HG02885 (cell line): ENCODE results near the gene COL18A1.

Experiments used
- ATAC-seq: cut with Tn5 transposase; IDR thresholded peaks from one replicate; pipeline ENCODE4 v1.9.1; 2021; ENCODE audit warnings: mild to moderate bottlenecking; ENCODE audit not compliant: unreplicated experiment, poor library complexity

Gene COL18A1

GRCh38 chr21:45393833-45394638 is 10.9 kb upstream of the COL18A1 start:
- no peak for ATAC-seq

GRCh38 chr21:45396620-45396995 is 8.4 kb upstream of the COL18A1 start:
- no peak for ATAC-seq

GRCh38 chr21:45397381-45397780 is 7.6 kb upstream of the COL18A1 start:
- no peak for ATAC-seq

- no peak for ATAC-seq
These were observed 3.9 kb upstream of the COL18A1 start for GRCh38 chr21:45401054-45401518.

GRCh38 chr21:45401916-45402900 is 2.8 kb upstream of the COL18A1 start:
- ATAC-seq: no peak

- no peak for ATAC-seq
These were observed 1.7 kb upstream of the COL18A1 start for GRCh38 chr21:45403133-45403824.

GRCh38 chr21:45403825-45404729 is 888 bp upstream of the COL18A1 start:
- no peak for ATAC-seq

GRCh38 chr21:45405271-45405818 is 380 bp downstream of the COL18A1 start:
- ATAC-seq: no peak

- no peak for ATAC-seq
These were observed 1.1 kb downstream of the COL18A1 start for GRCh38 chr21:45405819-45406762.

- ATAC-seq: no peak
These were observed 2.0 kb downstream of the COL18A1 start for GRCh38 chr21:45406801-45407628.

GRCh38 chr21:45407629-45408247 is 2.8 kb downstream of the COL18A1 start:
- no peak for ATAC-seq

- ATAC-seq: no peak
These were observed 3.4 kb downstream of the COL18A1 start for GRCh38 chr21:45408271-45408791.

GRCh38 chr21:45408801-45409261 is 3.9 kb downstream of the COL18A1 start:
- ATAC-seq: no peak

- ATAC-seq: no peak
These were observed 4.6 kb downstream of the COL18A1 start for GRCh38 chr21:45409466-45410150.

GRCh38 chr21:45410151-45410864 is 5.3 kb downstream of the COL18A1 start:
- ATAC-seq: no peak
